Stimulated activated CD8-positive, alpha-beta memory T cell treated with anti-CD3 and anti-CD28 coated beads, Interleukin-4, amount 100 ng/mL, for 4 hours (primary cell): ENCODE data around the gene BICD1.

ENCODE experiments used
- DNase-seq, 2 donors: peaks; one replicate each; pipeline ENCODE4 v3.0.0-alpha.2; 2020; ENCODE audit warnings: low read depth in 2 of 2, low spot score in 1 of 2

Gene BICD1

GRCh38 chr12:32399370-32400113 is 292.9 kb downstream of the BICD1 start, which contains the start of gene FGD4:
TSS of gene FGD4 (plus strand) at chr12:32399558.
- DNase-seq, result no peak

GRCh38 chr12:32400114-32400672 is 293.5 kb downstream of the BICD1 start:
- DNase-seq, result no peak

- no peak for DNase-seq
These were observed 294.2 kb downstream of the BICD1 start for GRCh38 chr12:32400866-32401265.

- no peak for DNase-seq
These were observed 295.5 kb downstream of the BICD1 start for GRCh38 chr12:32402170-32402569.

DNA sequence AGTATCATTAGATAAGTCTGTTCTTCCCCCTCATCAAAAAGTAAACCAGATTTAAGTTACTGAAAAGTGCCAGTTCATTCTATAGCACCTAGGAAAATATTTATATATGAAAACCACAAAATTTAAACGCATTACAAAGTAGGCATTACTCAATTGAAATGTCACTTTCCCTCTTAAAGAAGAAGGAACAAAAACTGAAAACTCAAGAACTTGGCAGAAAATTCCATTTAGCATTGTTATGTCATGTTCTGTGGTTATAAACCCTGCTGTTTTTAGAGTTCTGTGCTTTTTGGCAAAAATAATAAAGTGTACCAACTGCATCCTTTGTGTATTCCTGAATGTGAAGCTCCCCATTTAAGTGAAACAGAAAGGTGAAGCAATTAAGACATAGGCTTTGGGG is 296.3 kb downstream of the BICD1 start:
- DNase-seq, result no peak

DNA sequence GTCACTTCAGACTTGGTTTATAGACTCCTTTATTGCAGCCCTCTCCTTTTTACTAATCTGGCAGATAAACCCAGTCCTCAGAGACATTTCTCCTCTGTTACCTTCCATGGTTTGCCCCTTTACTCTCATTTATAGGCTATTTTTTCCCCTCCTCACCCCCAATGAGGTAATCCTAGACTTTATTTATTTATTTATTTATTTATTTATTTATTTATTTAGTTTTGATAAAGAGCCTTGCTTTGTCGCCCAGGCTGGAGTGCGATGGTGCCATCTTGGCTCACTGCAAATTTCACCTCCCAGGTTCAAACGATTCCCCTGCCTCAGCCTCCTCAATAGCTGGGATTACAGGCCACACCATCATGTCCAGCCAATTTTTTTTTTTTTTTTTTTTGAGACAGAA is 301.1 kb downstream of the BICD1 start:
- no peak for DNase-seq

DNA sequence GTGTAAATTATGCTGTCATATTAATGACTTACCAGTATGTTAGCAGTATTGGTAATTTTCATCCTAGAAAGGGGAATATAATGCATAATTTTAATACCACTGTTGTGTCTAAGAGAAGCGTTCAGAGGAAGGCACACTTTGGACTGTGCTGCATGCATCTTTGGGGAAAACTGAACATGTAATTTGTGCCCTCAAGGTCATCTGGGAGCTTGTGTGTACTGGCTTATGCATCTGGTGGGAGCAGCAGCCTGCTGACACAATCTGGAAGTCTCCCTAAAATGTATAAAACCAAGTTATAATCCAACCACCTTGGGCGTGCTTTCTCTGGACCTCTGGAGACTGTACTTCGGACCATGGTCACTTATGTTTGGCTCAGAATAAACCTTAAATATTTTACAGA is 306.8 kb downstream of the BICD1 start:
- no peak for DNase-seq

GRCh38 chr12:32418221-32418620 is 311.6 kb downstream of the BICD1 start:
- DNase-seq, result no peak

GRCh38 chr12:32418903-32419519 is 312.4 kb downstream of the BICD1 start:
- DNase-seq, result no peak

DNA sequence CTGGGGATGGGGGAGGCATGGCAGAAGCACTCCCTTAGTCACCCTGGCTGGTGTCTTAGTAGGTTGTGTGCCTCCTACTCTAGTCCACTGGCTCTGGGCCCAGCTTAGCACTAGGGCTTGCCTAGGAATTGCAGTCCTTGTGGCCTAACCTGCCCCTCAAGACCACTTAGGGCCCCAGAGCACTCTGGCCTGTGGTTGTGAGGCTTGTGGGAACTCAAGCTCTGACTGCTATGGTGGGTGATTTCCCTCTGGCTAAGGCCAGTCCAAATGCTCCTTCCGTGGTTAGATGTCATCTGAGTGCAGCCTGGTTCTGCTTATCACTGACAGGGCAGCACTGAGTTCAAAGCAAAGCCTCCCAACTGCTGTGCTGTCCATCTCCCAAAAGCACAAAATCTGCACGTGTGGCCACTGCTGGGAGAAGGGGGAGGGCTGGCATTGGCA is 312.9 kb downstream of the BICD1 start:
- no peak for DNase-seq

DNA sequence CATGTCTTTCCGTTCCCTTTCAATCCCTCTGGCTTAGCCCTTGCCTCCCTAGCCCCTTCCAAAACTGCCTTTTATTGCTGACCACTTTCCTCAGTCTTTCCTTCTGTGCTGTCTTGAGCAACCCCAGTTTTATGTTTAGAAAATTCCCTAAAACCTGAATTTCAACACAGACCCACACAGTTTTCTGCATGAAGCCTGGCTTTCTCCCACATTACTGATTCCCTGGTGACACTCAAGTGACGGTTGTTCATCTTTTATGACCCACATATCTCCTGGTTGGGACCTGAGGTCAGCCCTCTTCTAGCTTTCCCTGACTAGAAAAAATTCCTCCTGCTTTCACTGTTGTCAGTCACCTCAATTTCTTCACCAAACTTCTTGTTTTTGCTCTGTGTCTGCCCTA is 313.7 kb downstream of the BICD1 start:
- no peak for DNase-seq

GRCh38 chr12:32423559-32423958 is 316.9 kb downstream of the BICD1 start:
- DNase-seq, result no peak

DNA sequence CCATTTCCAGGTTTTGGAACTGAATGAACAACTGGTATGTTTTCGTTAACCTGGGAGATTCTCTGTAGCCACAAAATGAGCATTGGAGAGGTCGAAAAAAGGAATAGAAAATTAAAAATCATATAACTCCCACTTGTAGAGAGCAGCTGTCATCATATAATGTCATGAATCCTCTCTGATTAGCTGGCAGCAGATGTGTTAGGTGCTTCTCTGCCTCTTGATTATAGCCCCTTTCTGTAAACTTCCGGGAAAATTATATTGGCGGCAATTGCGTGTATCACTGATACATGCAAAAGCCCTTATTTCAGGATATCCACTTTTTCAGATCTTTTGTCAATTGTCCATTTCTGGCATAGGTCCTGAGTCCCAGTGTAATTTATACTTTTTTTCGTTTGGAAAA is 324.4 kb downstream of the BICD1 start:
- DNase-seq, result no peak
